Activated naive CD4-positive, alpha-beta T cell treated with anti-CD3 and anti-CD28 coated beads, Interleukin-2, amount 10 ng/mL, durations not matched to agents 7 days and 5 days (primary cell): ENCODE measurements around the gene BNIP2.
A peak's percentile ranks its signal among the peaks of the same experiment; 100 is the strongest.
"Not testable (repeated sequence)": the region's sequence is repeated elsewhere in the genome, so short reads cannot be mapped to it uniquely, and the experiment has no call there.

Experiments
- CTCF ChIA-PET: fragments of 350-600 bp; sonication (Branson Sonifier 250); formaldehyde crosslinking; loops from one replicate; lab custom pipeline; 2021; ENCODE audit warnings: antibody characterized with exemption; lab: Charles Lee
- DNase-seq: peaks from one replicate; pipeline ENCODE4 v3.0.0-alpha.2; 2020
- H3K27ac Mint-ChIP-seq: one replicate; pipeline ENCODE4 v1.8.0; 2021; ENCODE audit warnings: mild to moderate bottlenecking, moderate library complexity, mixed read lengths
- H3K27me3 Mint-ChIP-seq: one replicate; pipeline ENCODE4 v1.8.0; 2021; ENCODE audit warnings: mild to moderate bottlenecking, mixed read lengths
- H3K36me3 Mint-ChIP-seq: one replicate; pipeline ENCODE4 v1.8.0; 2021; ENCODE audit warnings: mixed read lengths
- H3K4me1 Mint-ChIP-seq: one replicate; pipeline ENCODE4 v1.8.0; 2021; ENCODE audit warnings: mixed read lengths
- H3K4me3 Mint-ChIP-seq: one replicate; pipeline ENCODE4 v1.8.0; 2021; ENCODE audit warnings: mild to moderate bottlenecking, moderate library complexity, mixed read lengths
- H3K9me3 Mint-ChIP-seq: one replicate; pipeline ENCODE4 v1.8.0; 2021; ENCODE audit warnings: mixed read lengths

Gene BNIP2

DNA sequence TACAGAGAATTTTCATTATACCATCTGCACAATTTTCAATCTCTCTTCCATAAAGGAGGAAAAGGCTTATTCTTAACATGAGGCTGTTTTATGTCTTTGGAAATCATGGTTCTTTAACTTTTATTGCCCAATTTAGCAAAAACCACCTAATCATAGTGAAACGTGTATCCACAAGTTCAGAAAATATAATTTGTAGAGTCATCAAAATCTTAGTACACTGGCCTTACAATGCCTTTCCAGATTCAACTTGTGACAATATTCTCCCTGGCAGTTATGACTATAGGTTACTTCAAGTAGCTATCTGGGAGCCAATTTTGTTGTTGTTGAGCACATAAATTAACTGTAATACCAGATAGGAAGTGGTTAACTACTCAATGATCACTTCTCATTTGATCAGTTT is 10.9 kb downstream of the BNIP2 start:
- Mint-ChIP-seq H3K27me3 (no peaks in the 10 kb centered on the region), H3K4me1 (peaks cover 12% of the 10 kb centered on the region), H3K27ac (no peak overlapping the region), H3K4me3 (no peak overlapping the region), H3K9me3 (no peaks in the 10 kb centered on the region), H3K36me3 (peaks cover 57% of the 10 kb centered on the region)
- DNase-seq: no peak
- CTCF ChIA-PET: no interaction called here

DNA sequence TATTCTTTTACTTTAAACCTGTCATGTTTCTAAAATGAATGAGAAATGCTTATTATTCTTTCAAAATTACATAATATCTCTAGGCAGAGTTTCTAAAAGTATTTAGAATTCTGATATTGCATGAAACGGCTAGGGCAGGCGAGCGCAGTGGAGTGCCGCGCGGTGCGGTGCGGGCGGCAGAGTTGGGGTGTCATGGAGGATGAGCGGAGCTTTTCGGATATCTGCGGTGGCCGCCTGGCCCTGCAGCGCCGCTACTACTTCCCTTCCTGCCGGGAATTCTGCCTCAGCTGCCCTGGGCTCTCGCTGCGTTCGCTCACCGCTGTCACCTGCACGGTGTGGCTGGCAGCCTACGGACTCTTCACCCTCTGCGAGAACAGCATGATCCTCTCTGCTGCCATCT is 12.6 kb downstream of the BNIP2 start:
- DNase-seq: no peak
- H3K9me3 Mint-ChIP-seq: no peaks in the 10 kb centered on the region
- H3K36me3 Mint-ChIP-seq: peaks cover 59% of the 10 kb centered on the region
- H3K27me3 Mint-ChIP-seq: no peaks in the 10 kb centered on the region
- peaks cover 9% of the 10 kb centered on the region for H3K4me1 Mint-ChIP-seq
- H3K27ac Mint-ChIP-seq: peak overlapping the region; percentile 5
- no peak overlapping the region for H3K4me3 Mint-ChIP-seq
- CTCF ChIA-PET: no interaction called here

DNA sequence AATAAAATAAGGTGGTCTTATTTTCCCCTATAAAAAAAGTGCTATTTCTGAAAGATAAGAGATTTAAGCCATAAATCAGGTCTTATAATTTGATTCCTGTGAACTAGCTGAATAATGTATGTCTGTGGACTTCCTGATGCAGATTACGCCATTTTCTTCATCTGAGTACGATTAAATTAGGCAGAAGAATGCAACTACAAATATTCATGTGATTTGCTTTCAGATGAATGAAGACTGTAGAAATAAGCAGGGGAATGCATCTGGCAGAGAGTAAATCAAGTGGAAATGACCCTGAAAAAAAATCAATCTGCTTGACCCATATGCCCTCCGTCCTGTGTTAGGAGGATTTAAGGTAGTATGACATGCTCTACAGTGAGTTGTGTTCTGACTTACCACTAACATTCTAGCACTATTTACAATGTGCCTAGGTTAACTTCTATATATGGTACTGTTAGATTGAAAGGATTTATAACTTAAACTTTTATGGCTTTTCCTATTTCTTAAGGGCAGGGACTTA is 14.7 kb downstream of the BNIP2 start:
- no peak for DNase-seq
- CTCF ChIA-PET: interaction anchor here (0.6 kb wide), 1 partner anchor 87 kb away, joined by 3 read pairs; no protein-coding TSS in a partner anchor
- Mint-ChIP-seq H3K27ac (no peak overlapping the region), H3K4me1 (peaks cover 7% of the 10 kb centered on the region), H3K4me3 (no peak overlapping the region), H3K27me3 (no peaks in the 10 kb centered on the region), H3K36me3 (peaks cover 64% of the 10 kb centered on the region), H3K9me3 (no peaks in the 10 kb centered on the region)

DNA sequence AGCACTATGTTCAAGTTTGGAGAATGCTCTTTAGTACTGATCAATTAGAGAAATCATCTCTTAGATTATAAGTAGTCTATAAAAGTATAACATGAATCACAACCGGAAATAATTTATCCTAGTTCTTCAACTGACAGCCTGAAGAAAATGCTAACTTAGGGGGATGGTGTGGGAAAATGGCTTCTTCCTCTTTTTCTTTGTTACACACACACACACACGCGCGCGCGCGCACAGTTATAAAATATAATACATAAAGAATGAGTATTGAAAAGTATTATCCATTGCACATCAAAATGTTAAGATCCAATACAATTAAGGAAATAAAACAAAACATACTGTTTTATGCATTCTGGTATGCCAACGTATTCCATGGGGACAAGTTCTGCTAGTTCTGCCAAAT is 20.6 kb downstream of the BNIP2 start:
- Mint-ChIP-seq H3K27me3 (no peaks in the 10 kb centered on the region), H3K36me3 (peaks cover 39% of the 10 kb centered on the region)
- CTCF ChIA-PET: no interaction called here

DNA sequence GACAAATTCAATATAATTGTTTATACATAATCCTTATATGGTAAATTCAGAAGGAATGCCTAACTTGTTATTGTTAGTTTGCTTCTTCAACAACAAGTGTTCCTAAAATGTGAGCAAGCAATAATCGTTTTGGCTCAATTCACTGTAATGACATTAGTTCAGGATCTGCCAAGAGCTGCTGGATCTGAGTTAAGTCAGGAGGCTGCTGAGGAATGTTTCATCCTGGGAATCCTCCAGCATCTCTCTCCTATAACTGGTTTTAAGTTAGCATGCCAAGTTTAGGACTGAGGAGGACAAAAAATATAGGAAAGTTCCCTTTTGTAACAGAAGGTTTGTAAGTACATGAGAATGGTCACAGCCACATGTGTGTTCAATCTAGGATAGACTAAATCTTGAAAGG is 26.9 kb downstream of the BNIP2 start:
- H3K36me3 Mint-ChIP-seq: peaks cover 38% of the 10 kb centered on the region
- H3K4me1 Mint-ChIP-seq: peaks cover 10% of the 10 kb centered on the region
- no peaks in the 10 kb centered on the region for H3K27me3 Mint-ChIP-seq
- H3K4me3 Mint-ChIP-seq: no peak overlapping the region
- H3K27ac Mint-ChIP-seq: no peak overlapping the region
- CTCF ChIA-PET: interaction anchor here (1.3 kb wide), 1 partner anchor 18 kb away, joined by 5 read pairs; no protein-coding TSS in a partner anchor
- DNase-seq: no peak
- no peaks in the 10 kb centered on the region for H3K9me3 Mint-ChIP-seq

More for the DNA sequence above, 20.6 kb downstream of the BNIP2 start:
- no peaks in the 10 kb centered on the region for H3K9me3 Mint-ChIP-seq
- no peak overlapping the region for H3K4me3 Mint-ChIP-seq
- no peak for DNase-seq
- no peak overlapping the region for H3K27ac Mint-ChIP-seq
- no peaks in the 10 kb centered on the region for H3K4me1 Mint-ChIP-seq

DNA sequence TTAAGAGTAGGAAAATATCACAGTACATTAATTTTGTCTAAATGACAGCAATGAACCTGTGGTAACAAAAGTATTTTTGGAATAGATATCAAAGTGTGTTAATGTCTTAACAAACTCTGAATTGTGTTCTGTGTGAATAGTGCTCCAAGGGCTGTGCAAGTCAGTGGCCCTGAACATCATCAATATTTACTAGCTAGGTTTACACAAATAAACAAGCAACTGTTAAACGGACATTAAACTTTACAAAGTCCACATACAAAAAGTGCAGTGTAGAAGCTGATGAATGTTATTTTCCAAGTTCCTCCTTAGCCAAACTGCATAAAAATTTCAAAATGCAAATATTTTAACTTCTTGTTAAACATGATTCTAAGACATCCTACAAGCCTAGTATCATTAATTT is 29.8 kb downstream of the BNIP2 start:
- H3K27me3 Mint-ChIP-seq: no peaks in the 10 kb centered on the region
- peaks cover 10% of the 10 kb centered on the region for H3K4me1 Mint-ChIP-seq
- no peaks in the 10 kb centered on the region for H3K9me3 Mint-ChIP-seq
- H3K27ac Mint-ChIP-seq: no peak overlapping the region
- no peak for DNase-seq
- CTCF ChIA-PET: interaction anchor here (1.6 kb wide), 1 partner anchor 126 kb away, joined by 3 read pairs; no protein-coding TSS in a partner anchor
- H3K36me3 Mint-ChIP-seq: peaks cover 32% of the 10 kb centered on the region
- no peak overlapping the region for H3K4me3 Mint-ChIP-seq

DNA sequence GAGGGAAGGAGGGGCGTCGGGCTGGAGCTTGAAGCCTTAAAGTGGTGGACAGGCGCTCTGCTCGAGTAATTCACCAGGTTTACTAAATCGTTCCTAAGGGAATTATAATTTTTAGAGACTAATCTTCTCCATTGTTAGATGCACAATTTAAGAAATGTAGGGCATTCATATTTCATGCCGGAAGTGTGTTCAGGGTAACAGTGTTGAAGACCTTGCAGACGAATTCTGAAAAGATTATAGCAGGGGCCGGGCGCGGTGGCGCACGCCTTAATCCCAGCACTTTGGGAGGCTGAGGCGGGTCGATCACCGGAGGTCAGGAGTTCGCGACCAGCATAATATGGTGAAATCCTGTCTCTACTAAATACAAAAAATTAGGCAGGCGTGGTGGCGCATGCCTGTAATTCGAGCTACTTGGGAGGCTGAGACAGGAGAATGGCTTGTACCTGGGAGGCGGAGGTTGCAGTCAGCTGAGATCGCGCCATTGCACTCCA is 31.4 kb downstream of the BNIP2 start:
- peak overlapping the region; percentile 89 for H3K27ac Mint-ChIP-seq
- H3K4me3 Mint-ChIP-seq: no peak overlapping the region
- CTCF ChIA-PET: interaction anchor here (1.6 kb wide), 1 partner anchor 124 kb away, joined by 3 read pairs; no protein-coding TSS in a partner anchor
- H3K27me3 Mint-ChIP-seq: no peaks in the 10 kb centered on the region
- peaks cover under 1% of the 10 kb centered on the region for H3K9me3 Mint-ChIP-seq
- peaks cover 31% of the 10 kb centered on the region for H3K36me3 Mint-ChIP-seq
- H3K4me1 Mint-ChIP-seq: peaks cover 13% of the 10 kb centered on the region
- no peak for DNase-seq

DNA sequence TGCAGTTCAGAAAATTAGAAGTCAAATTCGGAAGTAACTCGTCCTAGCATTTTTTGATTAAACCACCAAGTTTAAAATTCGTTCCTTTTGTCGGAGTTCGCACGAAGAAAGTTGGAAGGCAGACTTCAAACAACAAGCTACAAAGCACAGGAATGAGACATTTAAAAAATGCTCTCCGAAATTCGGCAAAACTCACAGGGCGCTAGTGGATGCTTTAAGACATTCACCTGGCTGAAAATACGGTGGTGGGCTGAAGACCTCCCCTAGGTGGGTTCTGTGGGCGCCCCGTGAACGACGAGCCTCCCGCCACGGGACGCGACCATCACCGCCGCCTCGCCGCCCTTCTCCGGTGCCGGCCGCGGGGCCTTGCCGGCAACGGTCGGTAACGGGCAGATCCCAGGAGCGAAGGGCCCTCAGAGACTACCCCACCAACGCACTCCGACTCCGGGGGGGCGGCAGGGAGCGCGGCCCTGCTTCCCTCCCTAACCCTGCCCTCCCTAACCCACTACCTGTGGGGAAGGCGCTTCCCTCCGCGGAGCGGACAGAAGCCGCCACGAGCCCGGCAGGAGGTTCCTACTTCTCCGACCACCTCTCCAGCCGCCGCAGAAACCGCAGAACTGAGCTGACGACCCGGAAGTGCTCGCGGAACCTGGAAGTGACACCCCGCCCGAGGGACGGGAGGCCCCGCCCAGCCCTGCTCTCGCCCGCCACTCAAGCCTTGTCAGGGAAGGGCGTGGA is 32.1 kb downstream of the BNIP2 start, which contains the start of gene GTF2A2:
Gene GTF2A2, minus strand, starts transcription at position 619 of the 738 bp plus-strand sequence. CDS start 5,238 bp downstream, outside the sequence.
- Mint-ChIP-seq H3K4me3 (peak within 1 kb of the TSS; percentile 40), H3K27me3 (no peaks in the 10 kb centered on the region), H3K27ac (peak within 1 kb of the TSS; percentile 89), H3K9me3 (peaks cover 3% of the 10 kb centered on the region), H3K36me3 (peaks cover 32% of the 10 kb centered on the region), H3K4me1 (peaks cover 15% of the 10 kb centered on the region)
- CTCF ChIA-PET: interaction anchor here (0.9 kb wide), 1 partner anchor 13 kb away, joined by 3 read pairs; no protein-coding TSS in a partner anchor
- DNase-seq: peak; percentile 98

DNA sequence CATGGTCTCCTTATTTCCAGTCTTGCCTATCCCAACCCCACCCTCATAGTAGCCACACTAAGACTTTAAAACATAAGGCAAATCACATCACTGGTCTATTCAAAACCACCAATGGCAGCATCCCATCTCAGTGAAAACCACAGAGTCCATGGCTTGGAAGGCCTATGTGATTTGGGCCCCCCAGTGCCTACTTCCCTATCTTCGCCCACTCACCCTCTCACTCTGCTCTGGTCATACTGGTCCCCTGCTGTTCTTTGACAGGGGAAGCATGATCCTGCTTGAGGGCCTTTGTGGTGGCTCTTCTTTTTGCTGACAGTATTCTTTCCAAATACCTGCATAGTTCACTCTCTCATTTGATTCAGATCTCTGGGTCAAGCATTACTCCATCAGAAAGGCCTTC is 35.1 kb downstream of the BNIP2 start:
- peaks cover 27% of the 10 kb centered on the region for H3K36me3 Mint-ChIP-seq
- H3K4me1 Mint-ChIP-seq: peaks cover 12% of the 10 kb centered on the region
- H3K9me3 Mint-ChIP-seq: peaks cover 3% of the 10 kb centered on the region
- no peak overlapping the region for H3K27ac Mint-ChIP-seq
- CTCF ChIA-PET: no interaction called here
- H3K27me3 Mint-ChIP-seq: no peaks in the 10 kb centered on the region
- H3K4me3 Mint-ChIP-seq: no peak overlapping the region
- DNase-seq: no peak

DNA sequence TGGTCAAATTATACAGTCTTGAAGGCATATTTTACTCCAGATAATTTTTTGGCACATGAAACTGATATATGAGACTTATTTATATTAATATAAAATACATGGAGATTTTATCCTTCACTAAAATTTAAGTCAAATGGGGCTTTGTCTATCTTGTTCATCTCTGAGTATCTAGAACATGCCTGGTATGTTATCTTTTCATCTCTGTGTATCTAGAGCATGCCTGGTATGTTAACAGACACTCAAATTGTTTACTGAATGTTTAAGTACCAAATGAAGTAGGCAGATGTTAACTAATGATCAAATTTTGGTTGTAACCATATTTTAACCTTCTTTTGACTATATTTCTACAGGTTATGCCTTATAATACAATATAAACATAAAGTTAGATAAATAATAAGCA is 39.5 kb downstream of the BNIP2 start:
- peaks cover 3% of the 10 kb centered on the region for H3K9me3 Mint-ChIP-seq
- peaks cover 37% of the 10 kb centered on the region for H3K36me3 Mint-ChIP-seq
- peaks cover 5% of the 10 kb centered on the region for H3K4me1 Mint-ChIP-seq
- no peak overlapping the region for H3K27ac Mint-ChIP-seq
- H3K27me3 Mint-ChIP-seq: no peaks in the 10 kb centered on the region
- H3K4me3 Mint-ChIP-seq: no peak overlapping the region
- CTCF ChIA-PET: no interaction called here
- no peak for DNase-seq

DNA sequence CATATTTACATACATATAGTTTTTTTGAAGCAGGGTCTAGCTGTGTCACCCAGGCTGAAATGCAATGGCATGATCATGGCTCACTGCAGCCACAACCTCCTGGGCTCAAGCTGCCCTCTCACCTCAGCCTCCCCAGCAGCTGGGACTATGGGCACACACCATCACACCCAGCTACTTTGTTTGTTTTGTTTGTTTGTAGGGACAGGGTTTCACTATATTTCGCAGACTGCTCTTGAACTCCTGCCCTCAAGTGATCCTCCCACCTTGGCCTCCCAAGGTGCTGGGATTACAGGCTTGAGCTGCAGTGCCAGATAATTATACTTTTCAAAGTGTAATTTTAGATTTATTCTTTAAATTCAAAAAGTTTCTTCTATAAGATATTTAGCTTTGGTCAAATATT is 42.0 kb downstream of the BNIP2 start:
- H3K36me3 Mint-ChIP-seq: peaks cover 35% of the 10 kb centered on the region
- H3K27me3 Mint-ChIP-seq: no peaks in the 10 kb centered on the region
- H3K27ac Mint-ChIP-seq: no peak overlapping the region
- no peak overlapping the region for H3K4me3 Mint-ChIP-seq
- no peaks in the 10 kb centered on the region for H3K9me3 Mint-ChIP-seq
- CTCF ChIA-PET: interaction anchor here (1.0 kb wide), 1 partner anchor 114 kb away, joined by 3 read pairs; no protein-coding TSS in a partner anchor
- H3K4me1 Mint-ChIP-seq: no peaks in the 10 kb centered on the region
- DNase-seq: no peak

DNA sequence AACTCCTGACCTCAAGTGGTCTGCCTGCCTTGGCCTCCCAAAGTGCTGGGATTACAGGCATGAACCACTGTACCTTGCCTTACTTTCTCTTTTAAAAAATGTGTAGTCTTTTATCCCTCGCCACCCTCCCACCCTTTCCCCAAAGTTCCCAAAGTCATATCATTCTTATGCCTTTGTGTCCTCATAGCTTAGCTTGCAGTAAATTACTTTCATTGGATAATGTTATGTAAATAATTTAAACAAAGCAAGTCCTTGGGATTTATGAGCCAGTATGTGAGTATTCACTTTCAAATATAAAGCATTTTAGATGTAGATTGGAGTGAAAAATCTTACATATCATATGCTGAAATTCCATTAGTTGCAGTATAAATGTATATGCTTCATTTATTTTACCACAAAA is 42.8 kb downstream of the BNIP2 start:
- Mint-ChIP-seq H3K4me3 (no peak overlapping the region), H3K27me3 (no peaks in the 10 kb centered on the region), H3K27ac (no peak overlapping the region), H3K36me3 (peaks cover 35% of the 10 kb centered on the region), H3K4me1 (no peaks in the 10 kb centered on the region), H3K9me3 (no peaks in the 10 kb centered on the region)
- CTCF ChIA-PET: no interaction called here
- no peak for DNase-seq

DNA sequence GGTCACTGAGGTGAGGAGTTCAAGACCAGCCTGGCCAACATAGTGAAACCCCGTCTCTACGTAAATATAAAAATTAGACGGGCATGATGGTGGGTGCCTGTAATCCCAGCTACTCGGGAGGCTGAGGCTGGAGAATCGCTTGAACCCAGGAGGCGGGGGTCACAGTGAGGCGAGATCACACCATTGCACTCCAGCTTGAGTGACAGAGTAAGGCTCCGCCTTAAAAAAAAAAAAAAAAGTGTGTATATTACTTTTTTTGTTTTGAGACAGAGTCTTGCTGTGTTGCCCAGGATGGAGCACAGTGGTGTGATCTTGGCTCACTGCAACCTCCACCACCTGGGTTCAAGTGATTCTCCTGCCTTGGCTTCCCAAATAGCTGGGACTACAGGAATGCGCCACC is 43.3 kb downstream of the BNIP2 start:
- CTCF ChIA-PET, H3K4me3 Mint-ChIP-seq, H3K27me3 Mint-ChIP-seq, H3K4me1 Mint-ChIP-seq, H3K27ac Mint-ChIP-seq, H3K9me3 Mint-ChIP-seq, DNase-seq: not testable (repeated sequence)
- peaks cover 36% of the 10 kb centered on the region for H3K36me3 Mint-ChIP-seq

DNA sequence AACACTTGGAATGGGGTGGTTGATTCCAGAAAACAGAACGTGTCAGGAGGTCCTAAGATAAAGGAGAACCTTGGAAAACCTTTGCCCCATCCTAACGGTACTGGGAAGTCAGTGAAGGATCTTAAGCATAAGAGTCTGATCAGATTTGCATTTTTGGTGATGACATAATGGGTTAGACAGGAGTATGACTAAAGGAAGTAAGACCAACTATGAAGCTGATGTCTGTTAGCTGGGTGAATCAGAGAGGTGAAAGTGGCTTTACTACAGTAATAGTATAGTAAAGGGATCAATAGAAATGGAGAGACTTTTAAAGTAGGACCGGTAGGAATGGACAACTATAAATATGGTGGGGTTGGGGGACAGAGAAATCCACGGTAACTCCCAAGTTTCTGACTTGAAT is 44.4 kb downstream of the BNIP2 start:
- H3K36me3 Mint-ChIP-seq: peaks cover 34% of the 10 kb centered on the region
- CTCF ChIA-PET: interaction anchor here (0.9 to 1.2 kb wide), 3 partner anchors 8 to 112 kb away, joined by 3 to 4 read pairs (median 3); no protein-coding TSS in a partner anchor
- H3K27ac Mint-ChIP-seq: peak overlapping the region; percentile 34
- no peaks in the 10 kb centered on the region for H3K27me3 Mint-ChIP-seq
- H3K4me1 Mint-ChIP-seq: no peaks in the 10 kb centered on the region
- H3K9me3 Mint-ChIP-seq: no peaks in the 10 kb centered on the region
- no peak overlapping the region for H3K4me3 Mint-ChIP-seq
- no peak for DNase-seq
